Measurements from ENCODE around the gene PLEKHG7.

DNA sequence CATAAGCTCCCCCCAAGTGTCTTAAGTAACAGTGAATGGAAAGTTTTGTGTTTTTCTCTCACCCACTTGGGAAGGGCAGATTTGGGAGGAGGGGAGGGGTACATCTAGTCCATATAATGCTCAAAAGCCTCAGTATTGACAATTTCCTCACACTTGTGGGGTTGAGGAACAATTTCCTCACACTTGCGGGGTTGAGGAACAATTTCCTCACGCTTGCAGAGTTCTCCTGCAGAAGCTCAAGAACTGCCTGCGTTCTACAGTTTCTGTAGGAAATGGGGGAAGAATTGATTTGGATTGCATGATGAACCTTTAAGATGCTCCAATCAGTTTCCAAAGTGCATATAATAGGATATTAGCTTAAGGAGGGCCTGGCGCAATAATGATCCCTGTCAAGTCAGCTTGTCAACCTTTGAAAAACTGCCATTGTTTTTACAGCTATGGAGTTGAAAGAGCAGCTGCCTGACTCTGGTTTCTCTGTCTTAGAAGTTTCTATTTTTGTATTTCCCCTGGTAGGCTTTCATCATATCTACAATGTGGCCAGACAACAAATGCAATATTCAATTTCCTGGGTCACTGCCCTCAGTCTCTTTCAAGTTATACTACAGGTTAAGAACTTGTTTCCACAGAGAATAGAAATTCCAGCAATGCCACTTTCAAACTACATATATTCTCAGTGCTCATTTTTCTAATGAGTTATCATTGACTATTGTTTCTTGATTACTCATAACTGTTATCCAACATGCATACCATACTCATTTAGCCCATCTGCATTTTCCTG is 66.5 kb downstream of the PLEKHG7 start:
- TF ChIP-seq, protein P1, sequence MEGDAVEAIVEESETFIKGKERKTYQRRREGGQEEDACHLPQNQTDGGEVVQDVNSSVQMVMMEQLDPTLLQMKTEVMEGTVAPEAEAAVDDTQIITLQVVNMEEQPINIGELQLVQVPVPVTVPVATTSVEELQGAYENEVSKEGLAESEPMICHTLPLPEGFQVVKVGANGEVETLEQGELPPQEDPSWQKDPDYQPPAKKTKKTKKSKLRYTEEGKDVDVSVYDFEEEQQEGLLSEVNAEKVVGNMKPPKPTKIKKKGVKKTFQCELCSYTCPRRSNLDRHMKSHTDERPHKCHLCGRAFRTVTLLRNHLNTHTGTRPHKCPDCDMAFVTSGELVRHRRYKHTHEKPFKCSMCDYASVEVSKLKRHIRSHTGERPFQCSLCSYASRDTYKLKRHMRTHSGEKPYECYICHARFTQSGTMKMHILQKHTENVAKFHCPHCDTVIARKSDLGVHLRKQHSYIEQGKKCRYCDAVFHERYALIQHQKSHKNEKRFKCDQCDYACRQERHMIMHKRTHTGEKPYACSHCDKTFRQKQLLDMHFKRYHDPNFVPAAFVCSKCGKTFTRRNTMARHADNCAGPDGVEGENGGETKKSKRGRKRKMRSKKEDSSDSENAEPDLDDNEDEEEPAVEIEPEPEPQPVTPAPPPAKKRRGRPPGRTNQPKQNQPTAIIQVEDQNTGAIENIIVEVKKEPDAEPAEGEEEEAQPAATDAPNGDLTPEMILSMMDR (IDR thresholded peaks at IDR 0.05) = no peak
- no peak for TF ChIP-seq POLR2A (IDR thresholded peaks at IDR 0.05)

Measured in right lobe of liver (tissue), 4 donors.